SK-N-SH treated with all-trans-retinoic acid at 6 μM for 48 hours (cell line): Measurements from ENCODE around the gene ADRB1.

ENCODE experiments used
- ARNTL ChIP-seq: fragments of 450-650 bp; formaldehyde crosslinking; IDR thresholded peaks from 2 replicates; pipeline ENCODE4 v1.5.0; 2020; ENCODE audit warnings: low read depth, mild to moderate bottlenecking, moderate library complexity, borderline replicate concordance
- PATZ1 ChIP-seq: fragments of 250-450 bp; sonication (Bioruptor Pico); IDR thresholded peaks from 2 replicates; pipeline ENCODE4 v1.8.0; 2020; ENCODE audit warnings: mild to moderate bottlenecking, moderate library complexity, borderline replicate concordance
- SNAI2 ChIP-seq: fragments of 250-450 bp; sonication (Bioruptor Pico); IDR thresholded peaks from 2 replicates; pipeline ENCODE4 v1.5.0; 2020; ENCODE audit warnings: mild to moderate bottlenecking, moderate library complexity
- ZNF565 ChIP-seq: fragments of 450-650 bp; formaldehyde crosslinking; conservative IDR thresholded peaks from 2 replicates; pipeline ENCODE4 v1.5.0; 2020; ENCODE audit warnings: low read depth, mild to moderate bottlenecking, moderate library complexity
- ZNF8 ChIP-seq: fragments of 450-650 bp; formaldehyde crosslinking; IDR thresholded peaks from 2 replicates; pipeline ENCODE4 v1.5.0; 2020; ENCODE audit warnings: mild to moderate bottlenecking, moderate library complexity
- TF ChIP-seq, protein P1 (sequence below): fragments of 250-450 bp; sonication (Bioruptor Pico); IDR thresholded peaks from 2 replicates; pipeline ENCODE4 v1.5.1; 2020; ENCODE audit warnings: low read depth, mild to moderate bottlenecking, moderate library complexity
- TF ChIP-seq, protein P2 (sequence below): fragments of 250-450 bp; sonication (Bioruptor Pico); IDR thresholded peaks from 2 replicates; pipeline ENCODE4 v1.8.0; 2021; ENCODE audit warnings: low read depth, mild to moderate bottlenecking, moderate library complexity, borderline replicate concordance

DNA sequence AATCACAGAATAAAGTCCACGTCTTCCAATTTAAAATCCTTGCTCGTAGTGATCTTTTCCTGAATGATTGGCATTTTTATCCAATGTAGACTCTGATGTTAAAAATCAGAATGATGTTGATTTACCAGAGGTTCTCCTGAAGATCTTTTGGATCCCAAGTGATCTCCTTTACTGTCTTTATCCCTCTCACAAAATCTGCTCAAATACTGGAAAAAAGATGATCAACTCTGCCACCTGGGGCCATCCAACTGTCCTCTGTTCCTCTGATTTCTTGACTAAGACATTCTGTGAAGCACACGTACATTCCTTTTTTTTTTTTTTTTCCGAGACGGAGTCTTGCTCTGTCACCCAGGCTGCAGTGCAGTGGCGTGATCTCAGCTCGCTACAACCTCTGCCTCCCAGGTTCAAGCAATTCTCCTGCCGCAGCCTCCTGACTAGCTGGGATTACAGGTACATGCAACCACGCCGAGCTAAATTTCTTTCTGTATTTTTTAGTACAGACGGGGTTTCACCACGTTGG, 18.0 kb upstream of the ADRB1 start:
- TF ChIP-seq PATZ1 (CRISPR knock-in tag) (no peak), ARNTL (CRISPR knock-in tag) (no peak), ZNF565 (CRISPR knock-in tag) (no peak), SNAI2 (CRISPR knock-in tag) (no peak), ZNF8 (CRISPR knock-in tag) (no peak)
- TF ChIP-seq, protein P1, sequence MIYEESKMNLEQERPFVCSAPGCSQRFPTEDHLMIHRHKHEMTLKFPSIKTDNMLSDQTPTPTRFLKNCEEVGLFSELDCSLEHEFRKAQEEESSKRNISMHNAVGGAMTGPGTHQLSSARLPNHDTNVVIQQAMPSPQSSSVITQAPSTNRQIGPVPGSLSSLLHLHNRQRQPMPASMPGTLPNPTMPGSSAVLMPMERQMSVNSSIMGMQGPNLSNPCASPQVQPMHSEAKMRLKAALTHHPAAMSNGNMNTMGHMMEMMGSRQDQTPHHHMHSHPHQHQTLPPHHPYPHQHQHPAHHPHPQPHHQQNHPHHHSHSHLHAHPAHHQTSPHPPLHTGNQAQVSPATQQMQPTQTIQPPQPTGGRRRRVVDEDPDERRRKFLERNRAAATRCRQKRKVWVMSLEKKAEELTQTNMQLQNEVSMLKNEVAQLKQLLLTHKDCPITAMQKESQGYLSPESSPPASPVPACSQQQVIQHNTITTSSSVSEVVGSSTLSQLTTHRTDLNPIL (CRISPR knock-in tag), result no peak
- TF ChIP-seq, protein P2, sequence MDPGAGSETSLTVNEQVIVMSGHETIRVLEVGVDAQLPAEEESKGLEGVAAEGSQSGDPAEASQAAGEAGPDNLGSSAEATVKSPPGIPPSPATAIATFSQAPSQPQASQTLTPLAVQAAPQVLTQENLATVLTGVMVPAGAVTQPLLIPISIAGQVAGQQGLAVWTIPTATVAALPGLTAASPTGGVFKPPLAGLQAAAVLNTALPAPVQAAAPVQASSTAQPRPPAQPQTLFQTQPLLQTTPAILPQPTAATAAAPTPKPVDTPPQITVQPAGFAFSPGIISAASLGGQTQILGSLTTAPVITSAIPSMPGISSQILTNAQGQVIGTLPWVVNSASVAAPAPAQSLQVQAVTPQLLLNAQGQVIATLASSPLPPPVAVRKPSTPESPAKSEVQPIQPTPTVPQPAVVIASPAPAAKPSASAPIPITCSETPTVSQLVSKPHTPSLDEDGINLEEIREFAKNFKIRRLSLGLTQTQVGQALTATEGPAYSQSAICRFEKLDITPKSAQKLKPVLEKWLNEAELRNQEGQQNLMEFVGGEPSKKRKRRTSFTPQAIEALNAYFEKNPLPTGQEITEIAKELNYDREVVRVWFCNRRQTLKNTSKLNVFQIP (CRISPR knock-in tag), result no peak
